PC-9 (cell line): Measurements from ENCODE around the gene KISS1R. TPM values are rescaled to one million over a fixed set of nuclear protein-coding genes. Genes with fewer than 3 reads are reported as not detected.
A peak's percentile ranks its signal among the peaks of the same experiment; 100 is the strongest.

ENCODE experiments used
- BruUV-seq: library from RNA; stranded (reverse); fragments of 400-500 nt; replicated peaks from 2 replicates; lab custom pipeline; 2021; lab: Mats Ljungman, UMichigan
- CTCF ChIA-PET: fragments of 300-600 bp; sonication (Branson Sonifier 250); formaldehyde crosslinking; loops from one replicate; lab custom pipeline; 2022; ENCODE audit warnings: antibody characterized with exemption; lab: Charles Lee
- POLR2A ChIA-PET: fragments of 300-600 bp; sonication (Branson Sonifier 250); formaldehyde crosslinking; loops from one replicate; lab custom pipeline; 2022; ENCODE audit warnings: antibody characterized with exemption; ENCODE audit not compliant: unreplicated experiment; lab: Charles Lee
- DNase-seq, 2 experiments: peaks; one replicate each; pipeline versions ENCODE4 v3.0.0 to v3.0.0-alpha.2; 2015 to 2022; ENCODE audit warnings: mixed read lengths in 1 of 2
- H2AFZ ChIP-seq: fragments of 200-600 bp; sonication (generic); 2 replicates; pipeline ENCODE4 v1.8.1; 2017; ENCODE audit warnings: antibody characterized with exemption
- H3F3A ChIP-seq: fragments of 200-600 bp; sonication (generic); 2 replicates; pipeline ENCODE4 v1.8.1; 2017; ENCODE audit warnings: antibody characterized with exemption, mild to moderate bottlenecking, low read depth; ENCODE audit not compliant: insufficient read depth
- H3K27ac ChIP-seq: fragments of 200-600 bp; sonication (generic); 2 replicates; pipeline ENCODE4 v1.6.1; 2016; ENCODE audit warnings: mixed run types
- H3K27me3 ChIP-seq: fragments of 200-600 bp; sonication (generic); 2 replicates; pipeline ENCODE4 v1.6.1; 2016; ENCODE audit warnings: low read depth, mixed run types; ENCODE audit not compliant: insufficient read depth
- H3K36me3 ChIP-seq: fragments of 200-600 bp; sonication (generic); 2 replicates; pipeline ENCODE4 v1.6.1; 2016; ENCODE audit warnings: low read depth, mixed run types
- H3K4me1 ChIP-seq: fragments of 200-600 bp; sonication (generic); replicated peaks from 2 replicates; pipeline ENCODE4 v1.6.1; 2016; ENCODE audit warnings: mixed run types; ENCODE audit not compliant: insufficient read depth
- H3K4me2 ChIP-seq: fragments of 200-600 bp; sonication (generic); 2 replicates; pipeline ENCODE4 v1.6.1; 2017; ENCODE audit warnings: mixed run types
- H3K4me3 ChIP-seq: fragments of 200-600 bp; sonication (generic); 2 replicates; pipeline ENCODE4 v1.6.1; 2016; ENCODE audit warnings: mixed run types
- H3K79me2 ChIP-seq: fragments of 200-600 bp; sonication (generic); 2 replicates; pipeline ENCODE4 v1.6.1; 2017; ENCODE audit warnings: low read depth, mixed run types
- H3K9me2 ChIP-seq: fragments of 200-600 bp; sonication (generic); 2 replicates; pipeline ENCODE4 v1.8.1; 2017; ENCODE audit warnings: mild to moderate bottlenecking; ENCODE audit not compliant: insufficient read depth
- H3K9me3 ChIP-seq: fragments of 200-600 bp; sonication (generic); 2 replicates; pipeline ENCODE4 v1.8.1; 2016; ENCODE audit warnings: low read depth; ENCODE audit not compliant: insufficient read depth
- H4K20me1 ChIP-seq: fragments of 200-600 bp; sonication (generic); 2 replicates; pipeline ENCODE4 v1.8.1; 2017; ENCODE audit not compliant: insufficient read depth
- CTCF ChIP-seq: fragments of 200-600 bp; sonication (generic); conservative IDR thresholded peaks from 2 replicates; pipeline ENCODE4 v1.6.1; 2017; ENCODE audit warnings: mixed run types, antibody characterized with exemption, mild to moderate bottlenecking, moderate library complexity
- EZH2 ChIP-seq: fragments of 200-600 bp; sonication (generic); IDR thresholded peaks from 2 replicates; pipeline ENCODE4 v1.8.0; 2017; ENCODE audit warnings: antibody characterized with exemption, low read depth
- intact Hi-C: fragments of 100-400 bp; cut with micrococcal nuclease; formaldehyde crosslinking; loops from one replicate; pipeline ENCODE4 v1.10.0; 2022; ENCODE audit not compliant: unreplicated experiment
- total RNA-seq: library from RNA; stranded (reverse); gene quantifications from 2 replicates; pipeline ENCODE4 v1.2.3, GENCODE V29; 2021

KISS1R gene
- total RNA-seq, 1 experiment from 2014 or later, result not detected

GRCh38 chr19:954672-955494, 37.8 kb downstream of the KISS1R start:
- BruUV-seq, result no TSS peak
- H3K36me3 ChIP-seq, result no peaks in the 10 kb centered on the region
- peak overlapping the region; percentile 73; the same call in 1 of the 2 replicates for H3K4me2 ChIP-seq
- peaks cover 34% of the 10 kb centered on the region; the same call in 1 of the 2 replicates for H3F3A ChIP-seq
- intact Hi-C loops, result no loop called here
- no peak overlapping the region for H2AFZ ChIP-seq
- TF ChIP-seq CTCF (no peak), EZH2 (no peak)
- ChIA-PET CTCF (no interaction called here), POLR2A (no interaction called here)
- 0 out of 2 replicates have a peak, but pooled peaks cover 4% of the 10 kb centered on the region for H3K79me2 ChIP-seq
- H3K9me3 ChIP-seq, result no peaks in the 10 kb centered on the region
- no peak for DNase-seq
- H4K20me1 ChIP-seq, result no peaks in the 10 kb centered on the region
- no peak overlapping the region for H3K4me3 ChIP-seq
- no peak overlapping the region for H3K27ac ChIP-seq
- peaks cover 54% of the 10 kb centered on the region for H3K4me1 ChIP-seq
- H3K9me2 ChIP-seq, result no peaks in the 10 kb centered on the region
- no peaks in the 10 kb centered on the region for H3K27me3 ChIP-seq

GRCh38 chr19:955803-956765, 39.0 kb downstream of the KISS1R start:
- Histone ChIP-seq H3K79me2 (0 out of 2 replicates have a peak, but pooled peaks cover 4% of the 10 kb centered on the region), H3K9me2 (no peaks in the 10 kb centered on the region), H3K4me3 (peak overlapping the region; percentile 54), H3K27me3 (no peaks in the 10 kb centered on the region), H2AFZ (peak overlapping the region; percentile 62), H3F3A (peaks cover 30% of the 10 kb centered on the region; the same call in 1 of the 2 replicates), H3K27ac (peak overlapping the region; percentile 81), H3K4me1 (peaks cover 54% of the 10 kb centered on the region), H3K9me3 (no peaks in the 10 kb centered on the region), H3K36me3 (no peaks in the 10 kb centered on the region), H3K4me2 (peak overlapping the region; percentile 73), H4K20me1 (no peaks in the 10 kb centered on the region)
- DNase-seq, result peak; percentile 83 to 87
- TF ChIP-seq CTCF (no peak), EZH2 (no peak)
- no TSS peak for BruUV-seq
- intact Hi-C loops, result no loop called here
- ChIA-PET POLR2A (interaction anchor here (0.5 to 0.7 kb wide), 3 partner anchors 19 to 22 kb away, joined by 3 to 27 read pairs (median 6); no protein-coding TSS in a partner anchor), CTCF (no interaction called here)
